ENCODE measurements around the gene EVA1C.
"Not testable (repeated sequence)": the region's sequence is repeated elsewhere in the genome, so short reads cannot be mapped to it uniquely, and the experiment has no call there.

EVA1C gene

GRCh38 chr21:32492376-32492775 lies 79.9 kb downstream of the EVA1C start:
- H3K36me3 ChIP-seq (ENCODE audit: control insufficient read depth, insufficient read depth, low read length): no peaks in the 10 kb centered on the region
- 83 to 87% methylated on average over 3 of the region's 3 CpGs for WGBS, 2 experiments
- H3K27me3 ChIP-seq (ENCODE audit: control insufficient read depth, insufficient read depth, low read length, poor library complexity, severe bottlenecking): no peaks in the 10 kb centered on the region
- H3K4me3 ChIP-seq (ENCODE audit: insufficient read depth, low read depth, low read length): no peak overlapping the region
- H3K4me1 ChIP-seq (ENCODE audit: control insufficient read depth, insufficient read depth, low read length): peaks cover 15% of the 10 kb centered on the region
- H3K27ac ChIP-seq (ENCODE audit: insufficient read depth, low read depth, low read length, poor library complexity, severe bottlenecking): peak overlapping the region; percentile 47
- H3K9me3 ChIP-seq (ENCODE audit: control insufficient read depth, low read length): no peaks in the 10 kb centered on the region

- no peak overlapping the region for H3K4me3 ChIP-seq (ENCODE audit: insufficient read depth, low read depth, low read length)
- H3K27ac ChIP-seq (ENCODE audit: insufficient read depth, low read depth, low read length, poor library complexity, severe bottlenecking): no peak overlapping the region
- no peaks in the 10 kb centered on the region for H3K9me3 ChIP-seq (ENCODE audit: control insufficient read depth, low read length)
- H3K36me3 ChIP-seq (ENCODE audit: control insufficient read depth, insufficient read depth, low read length): no peaks in the 10 kb centered on the region
- H3K27me3 ChIP-seq (ENCODE audit: control insufficient read depth, insufficient read depth, low read length, poor library complexity, severe bottlenecking): no peaks in the 10 kb centered on the region
- peaks cover 15% of the 10 kb centered on the region for H3K4me1 ChIP-seq (ENCODE audit: control insufficient read depth, insufficient read depth, low read length)
- 76 to 85% methylated on average over 9 to 10 of the region's 10 CpGs for WGBS, 2 experiments
These were observed 82.6 kb downstream of the EVA1C start for GRCh38 chr21:32494934-32495709.

- Histone ChIP-seq H3K27me3 (ENCODE audit: control insufficient read depth, insufficient read depth, low read length, poor library complexity, severe bottlenecking) (no peaks in the 10 kb centered on the region), H3K4me1 (ENCODE audit: control insufficient read depth, insufficient read depth, low read length) (peaks cover 15% of the 10 kb centered on the region), H3K9me3 (ENCODE audit: control insufficient read depth, low read length) (no peaks in the 10 kb centered on the region), H3K4me3 (ENCODE audit: insufficient read depth, low read depth, low read length) (no peak overlapping the region), H3K36me3 (ENCODE audit: control insufficient read depth, insufficient read depth, low read length) (no peaks in the 10 kb centered on the region), H3K27ac (ENCODE audit: insufficient read depth, low read depth, low read length, poor library complexity, severe bottlenecking) (no peak overlapping the region)
- WGBS, 2 experiments: 94 to 96% methylated on average over 6 of the region's 6 CpGs
These were observed 84.1 kb downstream of the EVA1C start for GRCh38 chr21:32496568-32496967.

GRCh38 chr21:32499249-32500055 lies 86.9 kb downstream of the EVA1C start:
- Histone ChIP-seq H3K27me3 (ENCODE audit: control insufficient read depth, insufficient read depth, low read length, poor library complexity, severe bottlenecking) (no peaks in the 10 kb centered on the region), H3K4me1 (ENCODE audit: control insufficient read depth, insufficient read depth, low read length) (no peaks in the 10 kb centered on the region), H3K4me3 (ENCODE audit: insufficient read depth, low read depth, low read length) (no peak overlapping the region), H3K27ac (ENCODE audit: insufficient read depth, low read depth, low read length, poor library complexity, severe bottlenecking) (no peak overlapping the region), H3K36me3 (ENCODE audit: control insufficient read depth, insufficient read depth, low read length) (no peaks in the 10 kb centered on the region), H3K9me3 (ENCODE audit: control insufficient read depth, low read length) (no peaks in the 10 kb centered on the region)
- WGBS, 2 experiments: 76 to 79% methylated on average over 12 to 14 of the region's 14 CpGs

GRCh38 chr21:32503641-32504040 lies 91.1 kb downstream of the EVA1C start:
- not testable (repeated sequence) for H3K27ac ChIP-seq (ENCODE audit: insufficient read depth, low read depth, low read length, poor library complexity, severe bottlenecking); H3K4me1 ChIP-seq (ENCODE audit: control insufficient read depth, insufficient read depth, low read length); H3K4me3 ChIP-seq (ENCODE audit: insufficient read depth, low read depth, low read length); H3K27me3 ChIP-seq (ENCODE audit: control insufficient read depth, insufficient read depth, low read length, poor library complexity, severe bottlenecking); H3K36me3 ChIP-seq (ENCODE audit: control insufficient read depth, insufficient read depth, low read length); H3K9me3 ChIP-seq (ENCODE audit: control insufficient read depth, low read length)
- 95% methylated on average over 7 of the region's 7 CpGs for WGBS, 2 experiments

GRCh38 chr21:32505767-32506166 lies 93.3 kb downstream of the EVA1C start:
- H3K4me1 ChIP-seq (ENCODE audit: control insufficient read depth, insufficient read depth, low read length); H3K9me3 ChIP-seq (ENCODE audit: control insufficient read depth, low read length); H3K4me3 ChIP-seq (ENCODE audit: insufficient read depth, low read depth, low read length); H3K27ac ChIP-seq (ENCODE audit: insufficient read depth, low read depth, low read length, poor library complexity, severe bottlenecking); H3K27me3 ChIP-seq (ENCODE audit: control insufficient read depth, insufficient read depth, low read length, poor library complexity, severe bottlenecking); H3K36me3 ChIP-seq (ENCODE audit: control insufficient read depth, insufficient read depth, low read length): not testable (repeated sequence)
- WGBS, 2 experiments: 82 to 97% methylated on average over 2 to 3 of the region's 3 CpGs

GRCh38 chr21:32506411-32506965 lies 94.0 kb downstream of the EVA1C start:
- not testable (repeated sequence) for H3K4me3 ChIP-seq (ENCODE audit: insufficient read depth, low read depth, low read length); H3K9me3 ChIP-seq (ENCODE audit: control insufficient read depth, low read length); H3K4me1 ChIP-seq (ENCODE audit: control insufficient read depth, insufficient read depth, low read length); H3K36me3 ChIP-seq (ENCODE audit: control insufficient read depth, insufficient read depth, low read length); H3K27ac ChIP-seq (ENCODE audit: insufficient read depth, low read depth, low read length, poor library complexity, severe bottlenecking); H3K27me3 ChIP-seq (ENCODE audit: control insufficient read depth, insufficient read depth, low read length, poor library complexity, severe bottlenecking)
- WGBS, 2 experiments: 96% methylated on average over 7 of the region's 7 CpGs

- WGBS, 2 experiments: 88 to 89% methylated on average over 16 of the region's 16 CpGs
- H3K36me3 ChIP-seq (ENCODE audit: control insufficient read depth, insufficient read depth, low read length): no peaks in the 10 kb centered on the region
- no peak overlapping the region for H3K4me3 ChIP-seq (ENCODE audit: insufficient read depth, low read depth, low read length)
- no peak overlapping the region for H3K27ac ChIP-seq (ENCODE audit: insufficient read depth, low read depth, low read length, poor library complexity, severe bottlenecking)
- H3K9me3 ChIP-seq (ENCODE audit: control insufficient read depth, low read length): no peaks in the 10 kb centered on the region
- H3K27me3 ChIP-seq (ENCODE audit: control insufficient read depth, insufficient read depth, low read length, poor library complexity, severe bottlenecking): no peaks in the 10 kb centered on the region
- no peaks in the 10 kb centered on the region for H3K4me1 ChIP-seq (ENCODE audit: control insufficient read depth, insufficient read depth, low read length)
These were observed 94.9 kb downstream of the EVA1C start for GRCh38 chr21:32507342-32507919.

GRCh38 chr21:32508036-32508435 lies 95.5 kb downstream of the EVA1C start:
- H3K4me1 ChIP-seq (ENCODE audit: control insufficient read depth, insufficient read depth, low read length); H3K27me3 ChIP-seq (ENCODE audit: control insufficient read depth, insufficient read depth, low read length, poor library complexity, severe bottlenecking); H3K4me3 ChIP-seq (ENCODE audit: insufficient read depth, low read depth, low read length); H3K36me3 ChIP-seq (ENCODE audit: control insufficient read depth, insufficient read depth, low read length); H3K27ac ChIP-seq (ENCODE audit: insufficient read depth, low read depth, low read length, poor library complexity, severe bottlenecking); H3K9me3 ChIP-seq (ENCODE audit: control insufficient read depth, low read length): not testable (repeated sequence)
- WGBS, 2 experiments: 89 to 90% methylated on average over 4 of the region's 4 CpGs

- H3K27me3 ChIP-seq (ENCODE audit: control insufficient read depth, insufficient read depth, low read length, poor library complexity, severe bottlenecking): no peaks in the 10 kb centered on the region
- WGBS, 2 experiments: 93 to 95% methylated on average over 9 of the region's 9 CpGs
- H3K4me3 ChIP-seq (ENCODE audit: insufficient read depth, low read depth, low read length): no peak overlapping the region
- no peaks in the 10 kb centered on the region for H3K36me3 ChIP-seq (ENCODE audit: control insufficient read depth, insufficient read depth, low read length)
- no peaks in the 10 kb centered on the region for H3K9me3 ChIP-seq (ENCODE audit: control insufficient read depth, low read length)
- no peaks in the 10 kb centered on the region for H3K4me1 ChIP-seq (ENCODE audit: control insufficient read depth, insufficient read depth, low read length)
- H3K27ac ChIP-seq (ENCODE audit: insufficient read depth, low read depth, low read length, poor library complexity, severe bottlenecking): no peak overlapping the region
These were observed 96.1 kb downstream of the EVA1C start for GRCh38 chr21:32508558-32508957.

Data from ectodermal cell (in vitro differentiated cells).